Adrenal gland (tissue), 12 donors: ENCODE measurements around the gene SLC25A21. TPM values are rescaled to one million over a fixed set of nuclear protein-coding genes. Genes with fewer than 3 reads are reported as not detected.
"Not testable (repeated sequence)": the region's sequence is repeated elsewhere in the genome, so short reads cannot be mapped to it uniquely, and the experiment has no call there.

Source experiments
- DNase-seq, 7 donors: peaks; one replicate each; pipeline ENCODE4 v3.0.0-alpha.2; 2019 to 2020
- H3K27ac ChIP-seq, 5 donors: fragments of 200-600 bp; sonication (generic) in 4 of 5; 1 replicate in 3 of 5; 2 replicates in 2 of 5; pipeline versions ENCODE4 v1.5.1 to v1.8.0; 2016 to 2020; ENCODE audit warnings: mild to moderate bottlenecking in 1 of 5
- H3K27me3 ChIP-seq: fragments of 200-600 bp; 2 replicates; pipeline ENCODE4 v1.8.0; 2021
- H3K36me3 ChIP-seq, 2 donors: fragments of 200-600 bp; replicated peaks in 1 of 2; 1 replicate in 1 of 2; 2 replicates in 1 of 2; pipeline versions ENCODE4 v1.5.1 to v1.8.0; 2018 to 2022
- H3K4me1 ChIP-seq, 2 donors: fragments of 200-600 bp; replicated peaks in 1 of 2; 1 replicate in 1 of 2; 2 replicates in 1 of 2; pipeline versions ENCODE4 v1.5.1 to v1.8.0; 2018 to 2021
- H3K4me3 ChIP-seq, 4 donors: fragments of 200-600 bp; sonication (generic) in 3 of 4; one replicate each; pipeline ENCODE4 v1.5.1; 2016 to 2018
- H3K9me3 ChIP-seq, 3 donors: fragments of 200-600 bp; sonication (generic) in 1 of 3; replicated peaks in 1 of 3; 1 replicate in 2 of 3; 2 replicates in 1 of 3; pipeline versions ENCODE4 v1.5.1 to v1.8.0; 2016 to 2021
- POLR2A ChIP-seq, 2 donors: fragments of 450-650 bp; IDR thresholded peaks; one replicate each; pipeline ENCODE4 v1.6.1; 2017; ENCODE audit warnings: antibody characterized with exemption in 2 of 2, mild to moderate bottlenecking in 2 of 2, moderate library complexity in 1 of 2
- WGBS, 4 donors: extraction: QIAGEN DNeasy Blood & Tissue Kit in 2 of 4; methylation state at CpG; one replicate each; pipeline versions ENCODE4 v1.1.5 to v1.1.7; 2013 to 2017; 5-methylcytosine and 5-hydroxymethylcytosine counted together
- intact Hi-C, 2 donors: fragments of 100-400 bp; cut with DNase I; formaldehyde crosslinking; loops; one replicate each; pipeline versions ENCODE4 v1.14.1 to v1.15.0; 2022 to 2023
- polyA plus RNA-seq, 3 donors: library from polyadenylated mRNA; stranded (reverse); fragments of 200-250 nt in 2 of 3; fragments of 350-450 nt in 1 of 3; fragmentation: Illumina TruSeq in 1 of 3; extraction: RNeasy Lipid Tissue Mini Kit (QIAGEN cat#74804) in 1 of 3; gene quantifications; one replicate each; pipeline ENCODE4 v1.2.3, GENCODE V29; 2013 to 2014
- total RNA-seq, 9 donors: library from RNA; depleted of rRNA in 4 of 9; stranded (reverse); fragments of >200 nt in 4 of 9; fragments of 120-200 nt in 1 of 9; fragmentation: NEBNext Ultra II Directional in 1 of 9; extraction: Animal tissue kit (Norgen Biotek cat#: 25700) in 1 of 9; gene quantifications; one replicate each; pipeline versions ENCODE4 v1.1.0 to v1.2.4, GENCODE V29; 2013 to 2023
- TF ChIP-seq, protein P1 (sequence below), 6 experiments: fragments of 450-650 bp in 4 of 6; fragments of 200-600 bp in 2 of 6; sonication (generic) in 1 of 6; IDR thresholded peaks; 1 replicate in 5 of 6; 2 replicates in 1 of 6; pipeline versions ENCODE4 v1.5.1 to v1.8.0; 2016 to 2021; ENCODE audit warnings: antibody characterized with exemption in 6 of 6, mild to moderate bottlenecking in 2 of 6, moderate library complexity in 1 of 6
- donor health status: healthy with polysubstance abuse.
- donor health status: Bipolar disorder and iron deficiency.
- donor health status: DM: yes; HTN: yes; CAD: no.
- donor health status: DM: no; HTN: no; CAD: no.
- donor health status: DM: no; HTN: no; CAD: no.
- donor health status: DM: yes; HTN: yes; CAD: no.

Gene SLC25A21
- total and polyA plus RNA-seq, 12 donors = 0.14 to 3.8 (median 0.56) TPM

DNA sequence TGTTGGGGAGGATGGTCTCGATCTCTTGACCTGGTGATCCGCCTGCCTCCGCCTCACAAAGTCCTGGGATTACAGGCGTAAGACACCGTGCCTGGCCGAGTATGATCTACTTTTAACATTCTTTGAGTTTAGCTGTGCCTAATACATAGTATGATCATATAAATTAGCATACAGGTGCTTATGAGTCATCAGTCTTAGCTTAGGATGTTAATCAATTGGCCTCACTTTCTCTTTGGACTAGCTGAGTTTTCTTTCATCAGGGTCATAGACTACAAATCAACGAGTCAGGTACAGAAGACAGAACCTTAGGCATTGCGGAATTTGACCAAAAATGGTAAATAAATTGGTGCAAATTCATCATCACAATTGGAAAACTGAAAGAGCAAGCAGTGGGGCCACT lies 2.2 kb downstream of the SLC25A21 start:
- H3K27me3 ChIP-seq = no peaks in the 10 kb centered on the region
- intact Hi-C loops = no loop called here
- H3K9me3 ChIP-seq = no peaks in the 10 kb centered on the region
- H3K27ac ChIP-seq = no peak overlapping the region
- no peak for DNase-seq
- peaks cover 0 to 22% of the 10 kb centered on the region in 2 donors for H3K4me1 ChIP-seq
- H3K36me3 ChIP-seq = no peaks in the 10 kb centered on the region
- TF ChIP-seq, protein P1, sequence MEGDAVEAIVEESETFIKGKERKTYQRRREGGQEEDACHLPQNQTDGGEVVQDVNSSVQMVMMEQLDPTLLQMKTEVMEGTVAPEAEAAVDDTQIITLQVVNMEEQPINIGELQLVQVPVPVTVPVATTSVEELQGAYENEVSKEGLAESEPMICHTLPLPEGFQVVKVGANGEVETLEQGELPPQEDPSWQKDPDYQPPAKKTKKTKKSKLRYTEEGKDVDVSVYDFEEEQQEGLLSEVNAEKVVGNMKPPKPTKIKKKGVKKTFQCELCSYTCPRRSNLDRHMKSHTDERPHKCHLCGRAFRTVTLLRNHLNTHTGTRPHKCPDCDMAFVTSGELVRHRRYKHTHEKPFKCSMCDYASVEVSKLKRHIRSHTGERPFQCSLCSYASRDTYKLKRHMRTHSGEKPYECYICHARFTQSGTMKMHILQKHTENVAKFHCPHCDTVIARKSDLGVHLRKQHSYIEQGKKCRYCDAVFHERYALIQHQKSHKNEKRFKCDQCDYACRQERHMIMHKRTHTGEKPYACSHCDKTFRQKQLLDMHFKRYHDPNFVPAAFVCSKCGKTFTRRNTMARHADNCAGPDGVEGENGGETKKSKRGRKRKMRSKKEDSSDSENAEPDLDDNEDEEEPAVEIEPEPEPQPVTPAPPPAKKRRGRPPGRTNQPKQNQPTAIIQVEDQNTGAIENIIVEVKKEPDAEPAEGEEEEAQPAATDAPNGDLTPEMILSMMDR (IDR thresholded peaks at IDR 0.05) = no peak
- no peak for TF ChIP-seq POLR2A (IDR thresholded peaks at IDR 0.05)
- H3K4me3 ChIP-seq = no peak overlapping the region
- WGBS, 4 donors = 87 to 94% (median 93%) methylated on average over 6 to 8 of the region's 8 CpGs

DNA sequence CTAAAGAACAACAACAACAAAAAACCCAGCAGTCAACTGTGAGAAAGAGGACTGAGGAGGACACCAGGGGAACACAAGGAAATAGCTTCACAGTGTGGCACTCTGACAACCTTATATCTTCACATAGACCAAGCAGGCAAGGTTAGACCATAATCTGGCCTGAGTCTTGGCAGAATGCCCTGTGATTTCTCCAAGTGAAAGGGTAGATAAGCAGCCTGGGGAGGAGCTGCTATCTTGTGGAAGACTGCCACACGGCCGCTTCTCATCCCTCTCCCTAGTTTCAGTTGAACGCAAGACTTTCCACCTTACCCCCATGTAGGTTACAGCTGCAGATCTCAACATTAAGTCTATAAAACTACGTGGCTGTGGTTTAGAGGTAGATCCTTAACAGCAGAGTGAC lies 3.7 kb downstream of the SLC25A21 start:
- intact Hi-C loops = no loop called here
- Histone ChIP-seq H3K4me1 (peaks cover 0 to 11% of the 10 kb centered on the region in 2 donors), H3K4me3 (no peak overlapping the region), H3K9me3 (no peaks in the 10 kb centered on the region), H3K27me3 (no peaks in the 10 kb centered on the region), H3K27ac (no peak overlapping the region), H3K36me3 (no peaks in the 10 kb centered on the region)
- TF ChIP-seq, protein P1 (IDR thresholded peaks at IDR 0.05) = no peak
- TF ChIP-seq POLR2A (IDR thresholded peaks at IDR 0.05) = no peak
- 63 to 79% (median 73%) methylated on average over 4 of the region's 4 CpGs for WGBS, 4 donors
- DNase-seq = peak in 5 of 7 donors; percentile 26 to 57 (median 27)

DNA sequence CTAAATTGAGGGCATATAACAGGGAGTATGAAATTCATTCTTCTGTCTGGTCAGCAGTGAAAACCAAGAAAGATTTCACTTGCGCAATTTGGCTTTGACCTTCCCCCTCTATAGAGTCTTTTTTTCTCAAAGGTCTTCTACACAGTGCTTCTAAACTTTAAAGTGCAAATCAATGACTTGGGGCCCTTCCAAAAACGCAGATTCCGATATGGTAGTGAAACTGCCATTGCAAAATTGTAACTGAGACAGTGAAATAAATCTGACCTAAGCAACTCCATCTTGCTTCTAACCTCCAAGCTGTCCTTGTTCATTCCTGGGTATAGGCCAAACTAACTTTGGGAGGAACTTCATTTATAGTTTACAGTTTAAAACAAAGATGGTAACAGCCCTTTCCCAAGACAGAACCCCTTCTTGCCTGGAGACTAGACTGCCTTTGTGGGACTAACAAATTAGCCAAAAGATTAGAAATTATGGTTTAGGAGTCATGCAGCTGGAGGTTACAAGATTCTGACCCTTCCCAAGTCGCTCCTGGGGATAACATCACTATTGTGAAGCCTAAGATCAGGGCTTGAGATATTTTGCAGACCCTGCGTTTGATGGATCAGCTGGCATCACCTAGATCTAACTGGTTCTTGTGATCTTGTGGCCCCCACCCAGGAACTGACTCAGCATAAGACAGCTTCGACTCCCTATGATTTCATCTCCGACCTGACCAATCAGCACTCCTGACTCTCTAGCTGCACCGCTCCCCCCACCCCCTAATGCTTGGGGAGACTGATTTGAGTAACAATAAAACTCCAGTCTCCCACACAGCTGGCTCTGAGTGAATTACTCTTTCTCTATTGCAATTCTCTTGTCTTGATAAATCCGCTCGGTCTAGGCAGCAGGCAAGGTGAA lies 5.0 kb downstream of the SLC25A21 start:
- Histone ChIP-seq H3K4me1 (no peaks in the 10 kb centered on the region), H3K36me3 (no peaks in the 10 kb centered on the region), H3K27ac (no peak overlapping the region), H3K9me3 (no peaks in the 10 kb centered on the region), H3K27me3 (no peaks in the 10 kb centered on the region), H3K4me3 (no peak overlapping the region)
- TF ChIP-seq POLR2A (IDR thresholded peaks at IDR 0.05) = no peak
- TF ChIP-seq, protein P1 (IDR thresholded peaks at IDR 0.05) = no peak
- DNase-seq = no peak
- intact Hi-C loops = no loop called here
- 78 to 88% (median 83%) methylated on average over 10 of the region's 10 CpGs for WGBS, 4 donors

DNA sequence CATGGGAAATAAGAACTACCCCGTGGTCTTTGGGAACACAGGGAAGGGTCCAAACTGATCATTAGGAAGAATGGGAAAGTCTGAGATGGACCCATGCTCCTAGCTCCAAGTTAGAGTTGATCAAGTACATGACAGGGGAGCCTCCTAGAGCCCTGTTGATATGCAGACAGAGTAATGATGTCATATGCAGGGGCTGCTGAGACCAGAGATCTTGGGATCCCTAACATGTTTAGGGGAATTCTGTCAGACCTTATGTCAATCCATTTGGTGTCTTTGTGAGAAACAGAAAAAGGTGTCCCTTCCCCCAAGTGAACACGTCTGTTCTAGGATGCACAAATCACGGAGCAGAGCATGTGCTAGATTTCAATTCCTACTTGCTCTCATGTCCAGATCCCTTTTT lies 6.6 kb downstream of the SLC25A21 start:
- Histone ChIP-seq H3K36me3 (no peaks in the 10 kb centered on the region), H3K4me1 (no peaks in the 10 kb centered on the region), H3K9me3 (no peaks in the 10 kb centered on the region), H3K4me3 (no peak overlapping the region), H3K27ac (no peak overlapping the region), H3K27me3 (no peaks in the 10 kb centered on the region)
- 85 to 91% (median 87%) methylated on average over 3 of the region's 3 CpGs for WGBS, 4 donors
- TF ChIP-seq, protein P1 (IDR thresholded peaks at IDR 0.05) = no peak
- no peak for TF ChIP-seq POLR2A (IDR thresholded peaks at IDR 0.05)
- no peak for DNase-seq
- intact Hi-C loops = no loop called here

DNA sequence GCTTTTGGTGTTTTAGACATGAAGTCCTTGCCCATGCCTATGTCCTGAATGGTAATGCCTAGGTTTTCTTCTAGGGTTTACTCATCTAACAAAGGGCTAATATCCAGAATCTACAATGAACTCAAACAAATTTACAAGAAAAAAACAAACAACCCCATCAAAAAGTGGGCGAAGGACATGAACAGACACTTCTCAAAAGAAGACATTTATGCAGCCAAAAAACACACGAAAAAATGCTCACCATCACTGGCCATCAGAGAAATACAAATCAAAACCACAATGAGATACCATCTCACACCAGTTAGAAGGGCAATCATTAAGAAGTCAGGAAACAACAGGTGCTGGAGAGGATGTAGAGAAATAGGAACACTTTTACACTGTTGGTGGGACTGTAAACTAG lies 10.1 kb downstream of the SLC25A21 start:
- WGBS, 4 donors = 88 to 95% methylated on average over 2 of the region's 2 CpGs; no CpG with 5 or more reads in 2 of the 4 donors
- H3K4me1 ChIP-seq, H3K4me3 ChIP-seq, H3K27me3 ChIP-seq, intact Hi-C loops, H3K27ac ChIP-seq, H3K9me3 ChIP-seq, DNase-seq, H3K36me3 ChIP-seq: not testable (repeated sequence)
